GM21447 (cell line): Measurements from ENCODE around the gene PPP1CA.
"Not testable (repeated sequence)": the region's sequence is repeated elsewhere in the genome, so short reads cannot be mapped to it uniquely, and the experiment has no call there.

Experiments used
- ATAC-seq: cut with Tn5 transposase; IDR thresholded peaks from one replicate; pipeline ENCODE4 v1.9.1; 2021; ENCODE audit not compliant: unreplicated experiment

PPP1CA gene

DNA sequence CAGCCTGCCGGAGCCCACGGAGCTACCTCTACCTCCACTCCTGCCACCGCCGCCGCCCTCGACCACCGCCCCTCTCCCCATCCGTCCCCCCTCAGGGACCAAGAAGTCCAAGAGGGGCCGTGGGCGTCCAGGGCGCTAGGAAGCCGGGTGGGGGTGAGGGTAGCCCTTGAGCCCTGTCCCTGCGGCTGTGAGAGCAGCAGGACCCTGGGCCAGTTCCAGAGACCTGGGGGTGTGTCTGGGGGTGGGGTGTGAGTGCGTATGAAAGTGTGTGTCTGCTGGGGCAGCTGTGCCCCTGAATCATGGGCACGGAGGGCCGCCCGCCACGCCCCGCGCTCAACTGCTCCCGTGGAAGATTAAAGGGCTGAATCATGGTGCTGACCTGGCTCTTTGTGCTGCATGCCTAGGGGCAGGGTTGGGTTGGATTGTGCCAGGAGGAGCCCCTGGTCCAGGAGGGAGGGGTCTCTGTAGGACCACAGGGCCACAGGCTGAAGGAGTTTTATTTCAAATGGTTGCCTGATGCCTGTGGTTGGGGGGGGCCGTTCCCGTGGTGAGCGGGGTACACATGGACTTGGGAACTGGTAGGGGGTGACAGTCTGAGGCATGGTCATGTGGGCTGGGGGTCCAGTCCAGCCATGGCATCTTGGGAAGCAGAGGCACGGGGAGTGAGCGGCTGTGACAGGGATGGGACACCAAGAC, 33.5 kb upstream of the PPP1CA start:
- ATAC-seq, result no peak

DNA sequence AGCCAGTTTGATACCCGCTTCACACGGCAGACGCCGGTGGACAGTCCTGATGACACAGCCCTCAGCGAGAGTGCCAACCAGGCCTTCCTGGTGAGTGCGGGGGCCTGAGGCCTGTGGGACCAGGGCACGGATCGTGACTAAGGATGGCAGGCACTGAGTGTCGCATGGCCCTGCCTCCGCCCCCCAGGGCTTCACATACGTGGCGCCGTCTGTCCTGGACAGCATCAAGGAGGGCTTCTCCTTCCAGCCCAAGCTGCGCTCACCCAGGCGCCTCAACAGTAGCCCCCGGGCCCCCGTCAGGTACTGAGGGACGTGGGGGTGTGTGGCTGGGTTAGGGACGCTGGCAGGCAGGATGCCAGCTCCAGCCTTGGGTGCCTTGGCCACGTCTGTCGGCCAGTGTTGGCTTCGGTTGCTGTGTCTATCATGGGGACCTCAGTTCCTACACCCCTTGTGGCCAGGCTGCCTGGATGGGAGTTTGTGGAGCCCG, 32.8 kb upstream of the PPP1CA start:
- no peak for ATAC-seq

DNA sequence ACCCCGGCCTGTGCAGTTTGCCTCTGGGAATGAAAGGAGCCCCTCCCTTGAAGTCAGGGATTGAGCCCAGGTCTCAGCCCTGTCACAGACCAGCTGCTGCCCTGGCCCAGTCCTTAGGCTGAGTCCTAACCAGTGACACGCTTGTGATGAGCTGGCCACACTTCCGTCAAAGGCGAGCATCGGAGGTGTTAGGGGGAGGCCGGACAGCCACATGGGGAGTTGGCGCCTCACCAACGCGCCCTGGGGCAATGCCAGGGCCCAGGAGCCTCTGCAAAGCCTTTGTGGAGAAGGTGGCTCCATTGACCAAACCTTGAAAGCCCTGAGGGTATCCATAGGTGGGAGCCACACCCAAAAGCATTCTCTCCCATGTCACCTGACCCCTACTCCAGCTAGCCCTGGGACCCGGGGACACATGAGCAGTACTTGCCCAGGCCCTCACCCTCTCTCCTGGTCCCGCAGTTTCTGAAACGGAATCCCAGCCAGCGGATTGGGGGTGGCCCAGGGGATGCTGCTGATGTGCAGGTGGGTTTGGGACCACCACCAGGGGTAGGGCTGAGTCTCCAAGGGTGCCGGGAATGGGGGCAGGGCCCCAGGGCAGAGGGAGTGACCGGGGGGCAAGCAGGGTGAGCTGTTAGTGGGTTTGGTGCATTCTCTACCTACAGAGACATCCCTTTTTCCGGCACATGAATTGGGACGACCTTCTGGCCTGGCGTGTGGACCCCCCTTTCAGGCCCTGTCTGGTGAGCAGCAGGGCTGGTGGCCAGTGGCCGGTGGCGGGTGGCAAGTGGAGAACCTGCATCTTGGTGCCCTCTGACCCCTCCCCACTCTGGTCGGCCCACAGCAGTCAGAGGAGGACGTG, 32.1 kb upstream of the PPP1CA start:
- no peak for ATAC-seq

DNA sequence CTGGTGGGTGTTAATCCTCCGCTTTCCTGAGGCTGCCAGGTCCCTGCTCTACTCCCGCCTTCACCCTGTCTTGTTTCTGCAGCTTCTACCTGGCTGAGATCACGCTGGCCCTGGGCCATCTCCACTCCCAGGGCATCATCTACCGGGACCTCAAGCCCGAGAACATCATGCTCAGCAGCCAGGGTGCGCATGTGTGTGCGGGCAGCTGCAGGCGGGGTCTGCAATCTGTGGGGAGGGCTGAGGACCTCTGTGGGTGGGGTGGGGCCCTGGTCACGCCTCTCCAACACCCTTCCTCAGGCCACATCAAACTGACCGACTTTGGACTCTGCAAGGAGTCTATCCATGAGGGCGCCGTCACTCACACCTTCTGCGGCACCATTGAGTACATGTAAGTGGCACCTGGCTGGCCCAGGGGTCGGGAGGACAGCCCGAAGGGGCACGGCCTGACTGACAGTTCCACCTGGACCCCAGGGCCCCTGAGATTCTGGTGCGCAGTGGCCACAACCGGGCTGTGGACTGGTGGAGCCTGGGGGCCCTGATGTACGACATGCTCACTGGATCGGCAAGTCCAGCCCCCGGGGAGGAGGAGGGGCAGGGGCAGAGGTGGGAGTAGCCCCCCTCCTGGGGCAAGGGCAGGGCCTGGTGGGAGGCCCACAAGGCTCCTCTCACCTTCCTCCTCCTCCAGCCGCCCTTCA, 31.1 kb upstream of the PPP1CA start:
- no peak for ATAC-seq

DNA sequence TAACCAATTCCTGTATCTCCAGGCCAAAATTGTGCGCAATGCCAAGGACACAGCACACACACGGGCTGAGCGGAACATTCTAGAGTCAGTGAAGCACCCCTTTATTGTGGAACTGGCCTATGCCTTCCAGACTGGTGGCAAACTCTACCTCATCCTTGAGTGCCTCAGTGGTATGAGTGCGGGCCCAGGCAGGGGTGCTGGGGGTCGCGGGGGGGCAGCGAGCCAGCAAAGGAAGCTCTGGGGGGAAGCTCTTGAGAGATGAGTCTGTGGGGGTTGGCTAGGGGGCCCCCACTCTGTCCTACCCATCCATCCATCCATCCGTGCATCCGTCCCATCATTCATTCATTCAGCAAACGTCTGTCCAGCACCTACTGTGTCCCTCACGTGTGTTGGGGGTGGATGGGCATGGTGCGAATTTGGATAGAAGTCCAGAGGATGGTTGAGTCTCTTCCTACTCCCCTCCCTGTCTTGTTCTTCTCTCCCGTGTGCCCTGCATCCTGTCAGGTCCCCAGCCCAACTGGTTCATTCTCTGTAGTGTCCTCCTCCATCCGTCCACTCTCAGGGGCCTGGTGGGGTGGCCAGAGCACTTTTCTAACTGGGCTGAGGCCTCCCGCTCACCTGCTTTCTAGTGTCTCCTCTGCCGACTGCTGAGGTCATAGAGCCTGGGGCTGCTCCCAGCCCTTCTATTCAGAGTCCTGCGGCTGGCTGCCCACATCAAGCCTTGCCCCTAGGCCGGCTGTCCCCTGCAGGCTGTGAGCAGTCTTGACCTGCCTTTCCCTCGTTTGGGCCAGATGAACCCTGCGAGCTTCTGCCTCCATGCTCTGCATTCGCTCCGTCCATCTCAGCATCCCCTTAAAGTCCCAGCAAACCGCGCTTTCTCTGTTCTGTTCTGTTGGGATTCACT, 29.9 kb upstream of the PPP1CA start:
- ATAC-seq, result no peak

DNA sequence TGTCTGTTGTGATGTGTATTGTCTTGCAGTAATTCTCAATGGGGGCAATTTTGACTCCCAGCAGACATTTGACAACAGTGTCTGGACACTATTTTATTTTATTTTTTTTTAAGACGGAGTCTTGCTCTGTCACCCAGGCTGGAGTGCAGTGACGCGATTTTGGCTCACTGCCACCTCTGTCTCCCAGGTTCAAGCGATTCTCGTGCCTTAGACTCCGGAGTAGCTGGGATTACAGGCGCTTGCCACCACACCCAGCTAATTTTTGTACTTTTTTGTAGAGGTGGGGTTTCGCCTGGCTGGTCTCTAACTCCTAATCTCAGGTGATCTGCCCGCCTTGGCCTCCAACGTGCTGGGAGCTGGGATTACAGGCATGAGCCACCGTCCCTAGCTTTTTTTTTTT, 28.1 kb upstream of the PPP1CA start:
- ATAC-seq, result no peak

DNA sequence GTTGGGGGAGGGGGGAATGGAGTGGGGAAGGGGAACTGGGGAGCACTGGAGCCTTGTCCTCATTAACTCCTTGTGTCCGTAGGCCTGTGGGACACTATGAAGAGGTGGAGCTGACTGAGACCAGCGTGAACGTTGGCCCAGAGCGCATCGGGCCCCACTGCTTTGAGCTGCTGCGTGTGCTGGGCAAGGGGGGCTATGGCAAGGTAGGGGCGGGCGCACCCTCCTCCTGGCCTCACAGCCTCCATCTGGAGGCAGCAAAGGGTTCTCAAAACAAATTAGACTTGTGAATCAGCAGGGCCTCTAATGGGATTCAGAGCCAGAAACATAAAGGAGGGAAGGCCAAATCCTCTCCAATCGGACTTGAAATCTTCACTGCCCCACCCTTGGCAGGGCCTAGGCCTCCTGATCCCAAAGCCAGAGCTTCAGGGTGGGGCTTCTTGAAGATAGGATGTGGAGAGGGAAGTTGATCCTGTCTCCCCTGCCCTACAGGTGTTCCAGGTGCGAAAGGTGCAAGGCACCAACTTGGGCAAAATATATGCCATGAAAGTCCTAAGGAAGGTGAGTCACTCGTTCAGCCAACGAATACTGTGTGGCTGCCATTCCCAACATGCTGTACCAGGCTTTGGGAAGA, 27.5 kb upstream of the PPP1CA start:
- ATAC-seq, result no peak

DNA sequence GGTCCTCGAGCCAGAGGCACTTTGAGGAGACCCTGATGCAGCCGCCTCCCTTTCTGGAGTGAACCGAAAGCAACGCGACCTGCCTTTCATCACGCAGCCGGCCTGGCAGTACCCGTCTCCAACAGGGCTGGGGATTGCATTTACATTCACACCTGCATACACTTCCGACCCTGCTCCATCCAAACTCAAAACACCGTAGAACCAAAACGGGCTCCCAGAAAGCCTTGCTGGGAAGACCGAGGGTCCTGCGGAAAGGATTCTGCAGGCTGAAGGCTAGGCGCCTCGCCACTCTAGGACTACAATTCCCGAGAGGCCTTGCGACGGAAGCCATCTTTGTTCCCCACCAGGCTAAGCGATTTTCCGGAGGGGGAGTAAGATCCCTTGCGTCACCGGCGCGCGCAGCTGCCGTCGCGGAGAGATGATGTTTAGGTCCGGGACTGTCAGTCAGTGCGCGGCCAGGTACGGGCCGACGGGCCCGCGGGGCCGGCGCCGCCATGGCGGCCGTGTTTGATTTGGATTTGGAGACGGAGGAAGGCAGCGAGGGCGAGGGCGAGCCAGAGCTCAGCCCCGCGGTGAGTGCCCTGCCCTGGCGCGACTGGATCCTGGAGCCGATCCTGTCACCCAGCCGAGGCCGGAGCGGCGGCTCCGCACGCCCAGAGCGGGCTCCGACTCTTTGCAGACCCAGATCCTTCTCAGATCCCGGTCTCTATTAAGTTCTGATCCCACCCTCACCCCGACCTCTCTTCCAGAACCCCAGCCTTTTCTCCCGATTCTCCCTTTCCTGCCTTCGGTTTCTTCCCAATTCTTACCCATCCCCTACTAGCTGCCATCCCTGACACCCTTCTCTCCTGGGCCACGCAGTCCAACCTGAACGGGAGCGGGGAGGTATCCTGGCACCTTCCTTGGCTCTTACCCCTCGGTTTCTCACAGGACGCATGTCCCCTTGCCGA, 26.7 kb upstream of the PPP1CA start, which contains the start of gene RPS6KB2:
TSS of gene RPS6KB2 (plus strand) at position 443 of the 950 bp plus-strand sequence. CDS start at position 495, 52 bp downstream.
- peak; percentile 76 for ATAC-seq

DNA sequence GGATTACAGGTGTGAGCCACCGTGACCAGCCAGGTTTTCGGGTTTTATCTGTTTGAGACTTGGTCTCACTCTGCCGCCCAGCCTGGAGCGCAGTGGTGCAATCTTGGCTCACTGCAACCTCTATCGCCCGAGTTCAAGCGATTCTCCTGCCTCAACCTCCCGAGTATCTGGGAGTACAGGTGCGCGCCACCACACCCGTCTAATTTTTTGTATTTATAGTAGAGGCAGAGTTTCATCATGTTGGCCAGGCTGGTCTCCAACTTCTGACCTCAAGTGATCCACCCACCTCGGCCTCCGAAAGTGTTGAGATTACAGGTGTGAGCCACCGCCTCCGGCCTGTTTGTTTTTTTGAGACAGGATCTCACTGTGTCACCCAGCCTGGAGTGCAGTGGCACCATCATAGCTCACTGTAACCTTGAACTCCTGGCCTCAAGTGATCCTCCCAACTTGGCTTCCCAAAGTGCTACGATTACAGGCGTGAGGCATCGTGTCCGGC, 25.8 kb upstream of the PPP1CA start:
- ATAC-seq, result not testable (repeated sequence)

DNA sequence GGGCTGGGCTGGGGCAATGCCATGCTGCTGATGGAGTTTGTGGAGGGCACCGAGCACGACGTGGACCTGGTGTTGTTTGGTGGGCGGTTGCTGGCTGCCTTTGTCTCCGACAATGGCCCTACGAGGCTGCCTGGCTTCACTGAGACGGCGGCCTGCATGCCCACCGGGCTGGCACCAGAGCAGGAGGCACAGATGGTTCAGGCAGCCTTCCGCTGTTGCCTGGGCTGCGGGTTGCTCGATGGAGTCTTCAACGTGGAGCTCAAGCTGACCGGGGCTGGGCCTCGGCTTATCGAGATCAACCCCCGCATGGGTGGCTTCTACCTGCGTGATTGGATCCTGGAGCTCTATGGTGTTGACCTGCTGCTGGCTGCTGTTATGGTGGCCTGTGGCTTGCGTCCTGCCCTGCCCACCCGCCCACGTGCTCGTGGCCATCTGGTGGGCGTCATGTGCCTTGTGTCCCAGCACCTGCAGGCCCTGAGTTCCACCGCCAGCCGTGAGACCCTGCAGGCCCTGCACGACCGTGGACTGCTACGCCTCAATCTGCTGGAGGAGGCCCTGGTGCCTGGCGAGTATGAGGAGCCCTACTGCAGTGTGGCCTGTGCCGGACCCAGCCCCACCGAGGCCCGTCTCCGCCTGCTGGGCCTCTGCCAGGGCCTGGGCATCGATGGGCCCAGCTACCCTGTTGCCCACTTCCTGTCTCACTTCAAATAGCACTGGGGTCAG, 22.4 kb upstream of the PPP1CA start:
- ATAC-seq, result no peak

DNA sequence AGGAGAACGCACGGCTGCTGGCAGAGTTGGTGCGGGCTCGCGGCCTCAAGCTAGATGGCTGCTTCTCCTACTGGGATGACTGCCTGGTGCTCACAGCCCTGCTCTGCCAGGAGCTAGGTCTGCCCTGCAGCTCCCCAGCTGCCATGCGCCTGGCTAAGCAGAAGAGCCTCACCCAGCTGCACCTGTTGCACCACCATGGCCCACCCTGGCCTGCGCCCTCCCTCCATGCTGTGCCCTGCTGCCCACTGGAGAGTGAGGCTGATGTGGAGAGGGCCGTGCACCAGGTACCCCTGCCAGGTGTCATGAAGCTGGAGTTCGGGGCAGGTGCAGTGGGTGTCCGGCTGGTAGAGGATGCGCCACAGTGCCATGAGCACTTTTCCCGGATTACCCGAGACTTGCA, 21.8 kb upstream of the PPP1CA start:
- ATAC-seq, result no peak

DNA sequence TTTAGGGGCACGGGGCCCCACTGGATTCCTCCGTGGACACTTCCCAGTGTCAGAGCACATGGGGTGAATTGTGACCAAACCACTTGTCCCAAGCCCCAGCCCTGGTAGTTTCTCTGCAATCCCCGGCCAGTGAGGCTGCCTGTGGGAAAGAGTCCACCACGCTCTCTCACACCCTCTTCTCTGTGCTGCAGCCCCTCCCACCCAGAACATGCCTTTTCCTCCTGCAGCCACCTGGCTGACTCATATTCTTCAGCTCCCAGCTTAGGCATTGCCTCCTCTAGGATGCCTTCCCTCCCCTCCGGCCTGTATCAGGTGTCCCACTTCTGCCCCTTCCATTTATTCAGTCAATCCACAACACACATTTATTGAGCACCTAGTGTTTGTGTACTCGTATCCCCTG, 21.2 kb upstream of the PPP1CA start:
- no peak for ATAC-seq

DNA sequence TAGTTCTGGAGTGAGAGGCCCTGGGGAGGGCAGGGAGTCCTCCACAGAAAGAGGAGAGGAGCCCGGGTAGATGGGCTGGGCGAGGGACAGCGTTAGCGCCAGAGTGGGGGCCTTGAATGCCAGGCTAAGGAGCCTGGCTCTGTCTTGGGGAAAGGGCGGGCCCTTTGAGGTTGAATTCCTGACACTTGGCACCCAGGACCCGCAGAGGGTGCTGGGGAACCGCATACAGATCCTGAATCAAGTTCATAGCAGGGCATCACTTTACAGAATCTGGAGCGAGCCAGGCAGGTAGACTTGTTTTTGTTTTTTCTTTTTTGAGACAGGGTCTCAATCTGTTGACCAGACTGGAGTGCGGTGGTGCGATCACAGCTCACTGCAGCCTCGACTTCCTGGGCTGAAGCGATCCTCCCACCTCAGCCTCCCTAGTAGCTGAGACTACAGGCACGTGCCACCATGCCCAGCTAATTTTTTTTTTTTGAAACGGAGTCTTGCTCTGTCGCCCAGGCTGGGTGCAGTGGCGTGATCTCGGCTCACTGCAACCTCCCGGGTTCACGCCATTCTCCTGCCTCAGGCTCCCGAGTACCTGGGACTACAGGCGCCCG, 19.9 kb upstream of the PPP1CA start:
- ATAC-seq, result no peak

DNA sequence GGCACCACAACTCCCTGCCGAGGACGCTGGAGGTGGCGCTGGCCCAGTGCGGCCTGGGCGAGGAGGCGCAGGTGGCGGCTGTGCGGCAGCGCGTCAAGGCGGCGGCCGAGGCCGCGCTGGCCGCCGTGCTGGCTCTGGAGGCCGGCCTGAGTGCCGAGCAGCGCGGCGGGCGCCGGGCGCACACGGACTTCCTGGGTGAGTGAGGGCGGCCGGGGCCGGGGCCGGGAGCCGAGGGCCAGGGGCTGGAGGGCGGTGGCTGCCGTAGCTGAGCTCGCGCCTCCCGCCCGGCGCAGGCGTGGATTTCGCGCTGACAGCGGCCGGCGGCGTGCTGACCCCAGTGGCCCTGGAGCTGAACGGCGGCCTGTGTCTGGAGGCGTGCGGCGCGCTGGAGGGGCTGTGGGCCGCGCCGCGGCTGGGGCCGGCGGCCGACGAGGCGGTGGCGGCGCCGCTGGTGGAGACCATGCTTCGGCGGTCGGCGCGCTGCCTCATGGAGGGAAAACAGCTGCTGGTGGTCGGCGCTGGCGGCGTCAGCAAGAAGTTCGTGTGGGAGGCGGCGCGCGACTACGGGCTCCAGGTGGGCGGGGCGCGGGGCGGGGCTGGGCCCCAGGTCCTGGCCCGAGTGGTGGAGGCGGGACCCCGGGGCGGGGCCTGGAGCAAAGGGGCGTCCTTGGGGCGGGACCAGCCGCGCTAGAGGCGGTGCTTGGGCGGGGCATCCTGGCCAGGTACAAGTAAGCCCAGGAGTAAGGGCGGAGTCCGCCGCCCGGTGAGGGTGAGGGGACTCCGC, 19.2 kb upstream of the PPP1CA start:
- ATAC-seq, result peak; percentile 81

DNA sequence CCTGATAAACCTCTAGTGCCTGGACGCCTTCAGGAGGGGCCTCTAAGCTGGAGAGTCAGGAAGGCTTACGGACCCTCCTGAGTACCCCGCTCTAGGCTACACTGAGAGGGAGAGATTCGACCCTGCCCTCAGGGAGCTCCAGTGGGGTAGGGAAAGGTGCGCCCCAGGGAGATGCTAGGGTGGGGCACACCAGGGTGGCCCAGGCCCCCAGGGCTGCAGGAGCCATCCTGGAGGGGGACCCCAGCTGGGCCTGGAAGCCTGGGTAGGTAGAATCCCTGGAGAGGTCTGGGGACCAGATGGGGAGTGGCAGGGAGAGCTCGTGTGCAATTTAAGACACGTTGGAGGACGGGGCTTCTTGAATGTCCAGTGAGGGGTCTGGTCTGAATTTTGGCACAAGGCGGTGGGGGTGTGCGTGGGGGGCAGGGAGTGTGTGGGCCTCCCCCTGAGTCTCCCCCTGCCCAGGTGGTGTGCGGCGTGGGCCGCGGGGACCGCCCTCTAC, 18.5 kb upstream of the PPP1CA start:
- no peak for ATAC-seq

DNA sequence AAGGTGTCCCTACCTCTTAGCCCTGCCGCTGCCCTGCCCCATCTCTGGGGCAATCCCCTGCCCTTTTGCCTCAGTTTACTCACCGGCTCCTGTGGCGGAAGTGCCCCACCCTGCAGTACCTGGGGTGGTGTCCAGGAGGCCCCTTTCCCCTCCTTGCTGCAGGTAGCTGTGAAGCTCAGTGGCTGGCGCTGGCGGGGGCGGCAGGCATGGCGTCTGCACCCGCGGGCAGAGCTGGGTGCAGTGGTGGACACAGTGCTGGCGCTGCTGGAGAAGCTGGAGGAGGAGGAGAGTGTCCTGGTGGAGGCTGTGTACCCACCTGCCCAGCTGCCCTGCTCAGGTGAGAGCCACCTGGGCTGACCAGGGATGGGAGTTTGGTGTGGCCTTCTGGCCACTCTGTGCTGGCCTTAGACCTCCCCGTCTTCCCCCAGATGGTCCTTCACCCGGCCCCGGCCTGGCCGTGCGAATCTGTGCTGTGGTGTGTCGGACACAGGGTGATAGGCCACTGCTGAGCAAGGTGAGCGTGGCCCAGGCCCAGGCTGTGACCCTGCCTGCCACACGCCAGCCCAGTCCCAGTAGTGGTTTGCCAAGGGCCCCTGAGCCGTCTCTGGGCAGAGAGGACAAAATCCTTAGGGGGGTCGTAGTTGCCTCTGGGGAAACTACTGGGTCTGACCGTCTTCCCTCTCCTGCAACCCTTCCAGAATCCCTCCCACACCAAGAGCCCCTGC, 17.8 kb upstream of the PPP1CA start:
- ATAC-seq, result no peak
